H54 (cell line): ENCODE measurements around the gene FAM170B.

Source experiments
- DNase-seq: peaks from one replicate; pipeline ENCODE4 v3.0.0; 2011; ENCODE audit warnings: low spot score, mixed read lengths; ENCODE audit not compliant: insufficient read length
- FAIRE-seq: peaks from 3 replicates; lab custom pipeline; 2011; peaks lifted over from hg19 to GRCh38; lab: Jason Lieb, UNC
- POLR2A ChIP-seq: IDR thresholded peaks from 2 replicates; pipeline ENCODE4 v1.6.1; 2011; ENCODE audit warnings: low read depth, mild to moderate bottlenecking, low read length

Gene FAM170B

DNA sequence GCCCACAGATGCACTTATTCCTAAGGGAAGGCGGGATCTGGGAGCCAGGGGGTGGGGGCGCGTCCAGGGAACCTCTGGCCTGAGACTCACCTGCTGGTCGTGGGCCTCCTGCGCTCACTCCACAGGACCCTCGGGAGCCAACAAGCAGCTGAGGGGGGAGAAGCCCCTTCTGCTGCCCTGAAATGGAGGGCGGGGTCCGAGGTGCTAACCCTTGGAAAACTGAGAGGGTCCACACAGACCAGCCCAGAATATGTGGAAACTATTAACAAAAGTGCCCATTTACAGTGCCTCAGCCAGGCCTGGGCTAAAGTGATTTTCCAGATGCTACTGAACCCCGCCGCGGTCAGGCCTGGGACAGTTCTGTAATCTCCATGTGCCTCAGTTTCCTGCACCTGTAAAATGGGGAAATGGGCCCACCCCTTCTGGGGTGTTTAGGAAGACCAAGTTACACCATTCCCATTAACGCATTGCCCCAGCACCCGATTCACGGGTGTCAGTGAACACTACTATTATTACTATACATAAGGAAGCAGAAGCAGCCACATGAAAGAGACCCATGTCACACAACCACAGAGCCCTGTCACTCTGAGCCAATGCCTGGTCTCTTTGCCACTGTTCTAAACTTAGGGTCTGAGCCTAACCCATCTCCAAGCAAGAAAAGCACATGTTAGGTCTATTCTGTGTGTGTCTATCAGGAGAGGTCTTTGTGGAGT is 17.9 kb downstream of the FAM170B start:
- no peak for DNase-seq
- TF ChIP-seq POLR2A: no peak
- no peak for FAIRE-seq

GRCh38 chr10:49115015-49115795 is 18.6 kb downstream of the FAM170B start, which contains the start of gene VSTM4:
Gene VSTM4, minus strand, starts transcription at chr10:49115522. Its CDS starts 37 bp downstream, at chr10:49115485.
- no peak for DNase-seq
- peak; percentile 45; the same call in 1 of the 2 replicates for TF ChIP-seq POLR2A

DNA sequence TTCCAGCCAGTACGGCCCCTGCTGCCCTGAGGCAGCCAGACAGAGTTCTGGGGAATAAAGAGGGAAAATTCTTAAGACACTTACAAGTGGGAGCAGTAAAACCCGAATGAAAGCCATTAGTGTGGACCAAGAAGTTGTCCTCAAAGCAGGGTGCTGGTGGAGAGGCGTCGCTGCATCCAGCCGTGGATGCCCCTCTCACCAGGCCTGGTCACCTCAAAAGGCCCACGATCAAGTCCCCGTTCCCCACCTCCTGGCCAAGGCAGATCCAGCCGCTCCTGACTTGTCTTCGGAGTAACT is 19.2 kb downstream of the FAM170B start:
- TF ChIP-seq POLR2A: no peak
- no peak for DNase-seq
- no peak for FAIRE-seq

More at GRCh38 chr10:49115015-49115795, 18.6 kb downstream of the FAM170B start, which contains the start of gene VSTM4:
- FAIRE-seq: no peak

GRCh38 chr10:49113741-49114141 is 20.1 kb downstream of the FAM170B start:
- DNase-seq: no peak
- no peak for FAIRE-seq
- no peak for TF ChIP-seq POLR2A

GRCh38 chr10:49112851-49113250 is 21.0 kb downstream of the FAM170B start:
- no peak for TF ChIP-seq POLR2A
- FAIRE-seq: no peak
- no peak for DNase-seq

DNA sequence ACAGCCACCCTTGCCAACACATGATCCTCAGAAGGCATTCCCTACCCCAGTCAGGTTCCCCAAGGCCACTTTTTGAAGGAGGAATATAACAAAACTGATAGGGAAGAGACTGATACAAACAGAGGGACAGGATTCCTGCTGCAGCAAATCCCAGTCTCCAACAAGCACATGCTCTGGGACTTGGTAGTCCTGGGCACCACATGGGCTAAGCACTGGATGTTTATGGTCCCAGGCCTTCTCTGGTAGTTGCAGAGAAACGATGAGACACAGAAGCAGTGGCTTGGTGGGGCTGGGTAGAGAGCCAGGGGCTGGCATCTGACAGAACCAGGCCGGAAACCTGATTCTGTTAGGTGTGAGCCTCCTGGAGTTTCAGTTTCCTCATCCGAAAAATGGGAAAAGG is 21.7 kb downstream of the FAM170B start:
- TF ChIP-seq POLR2A: no peak
- DNase-seq: no peak
- FAIRE-seq: no peak

DNA sequence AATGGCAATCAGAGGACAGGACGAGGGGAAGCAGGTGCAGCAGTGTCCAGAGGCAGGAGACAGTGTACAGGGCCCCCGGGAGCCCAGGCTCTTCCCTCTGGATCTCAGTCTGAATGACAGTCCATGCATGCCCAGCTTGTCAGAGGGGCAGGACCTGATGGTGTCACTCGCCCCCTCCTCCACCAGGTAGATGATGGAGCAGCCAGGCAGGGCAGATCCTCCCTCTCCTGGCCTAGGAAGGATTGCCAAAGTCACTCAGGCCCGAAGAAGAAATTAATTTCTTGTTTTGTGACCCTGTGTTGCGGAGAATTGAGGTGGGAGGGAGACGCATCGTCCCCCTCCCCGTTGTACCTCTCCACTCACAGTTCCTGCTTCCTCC is 22.5 kb downstream of the FAM170B start:
- TF ChIP-seq POLR2A: no peak
- DNase-seq (no peak), FAIRE-seq (no peak)

DNA sequence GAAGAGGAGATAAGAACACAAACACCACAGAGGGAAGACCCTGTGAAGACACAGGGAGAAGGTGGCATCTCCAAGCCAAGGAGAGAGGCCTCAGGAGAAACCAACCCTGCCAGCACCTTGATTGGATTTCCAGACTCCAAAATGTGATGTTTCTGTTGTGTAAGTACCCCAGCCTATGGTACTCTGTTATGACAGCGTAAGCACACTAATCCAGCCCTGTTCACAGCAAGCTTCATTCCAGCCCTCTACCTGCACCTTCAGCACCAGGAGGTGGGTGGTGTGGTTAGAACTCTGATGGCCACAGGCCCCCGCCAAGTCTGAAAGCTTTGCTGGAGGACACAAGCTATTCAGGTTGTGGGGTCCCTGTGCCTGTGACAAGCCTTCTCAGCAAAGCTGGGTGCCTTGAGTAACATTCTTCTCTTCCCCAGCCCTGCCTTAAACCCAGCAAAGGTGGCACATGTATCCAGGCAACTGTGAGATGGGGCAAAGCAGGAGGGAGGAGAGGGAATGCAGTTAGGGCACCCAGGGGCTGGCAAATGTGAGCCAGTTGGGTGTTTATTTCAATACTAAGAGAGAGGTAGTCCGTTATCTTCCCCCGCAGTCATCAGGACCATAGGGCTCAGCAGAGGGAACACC is 23.0 kb downstream of the FAM170B start:
- FAIRE-seq (no peak), DNase-seq (no peak)
- TF ChIP-seq POLR2A: no peak

GRCh38 chr10:49109669-49110340 is 24.0 kb downstream of the FAM170B start:
- no peak for FAIRE-seq
- DNase-seq: no peak
- no peak for TF ChIP-seq POLR2A

DNA sequence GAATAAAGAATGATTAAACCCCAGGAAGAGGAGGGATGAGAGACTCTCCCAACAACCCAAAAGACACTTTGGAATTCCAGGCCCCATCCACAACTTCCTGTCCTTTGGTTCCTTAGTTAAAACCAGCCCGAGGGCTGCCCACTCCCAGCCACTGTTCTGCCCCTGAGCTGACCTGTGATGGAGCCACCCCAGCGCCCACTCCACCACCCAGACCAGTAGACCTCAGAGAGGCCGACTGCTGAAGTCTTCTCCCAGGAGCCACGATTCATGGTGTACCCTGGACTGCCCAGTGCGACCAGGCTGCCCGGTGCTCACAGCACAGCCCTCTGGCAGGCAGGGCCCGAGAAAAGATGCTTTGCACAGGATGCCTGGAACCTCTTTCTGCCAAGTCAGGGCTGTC is 25.2 kb downstream of the FAM170B start:
- DNase-seq (no peak), FAIRE-seq (no peak)
- no peak for TF ChIP-seq POLR2A

DNA sequence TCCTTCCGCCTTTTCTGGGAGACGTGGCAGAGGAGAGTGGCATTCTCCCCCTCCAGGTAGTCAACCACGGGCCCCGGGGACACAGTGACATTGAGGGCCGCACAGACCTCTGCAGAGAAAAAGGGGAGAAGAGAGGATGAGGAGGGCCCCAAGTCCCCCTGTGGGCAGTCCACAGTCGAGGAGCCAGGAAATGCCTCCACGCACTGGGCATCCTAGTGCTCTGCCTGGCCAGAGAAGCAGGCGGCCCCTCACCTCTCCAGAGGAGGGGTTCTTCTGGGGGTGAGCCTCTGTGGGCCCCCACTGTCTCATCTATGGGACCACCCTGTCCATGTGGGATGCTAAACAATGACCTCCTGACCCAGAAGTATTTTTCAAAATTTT is 25.9 kb downstream of the FAM170B start:
- no peak for TF ChIP-seq POLR2A
- DNase-seq: no peak

GRCh38 chr10:49107111-49107886 is 26.5 kb downstream of the FAM170B start:
- FAIRE-seq: no peak

More for the DNA sequence above, 25.9 kb downstream of the FAM170B start:
- no peak for FAIRE-seq

GRCh38 chr10:49106451-49106850 is 27.4 kb downstream of the FAM170B start:
- no peak for TF ChIP-seq POLR2A
- FAIRE-seq (no peak), DNase-seq (no peak)

More at GRCh38 chr10:49107111-49107886, 26.5 kb downstream of the FAM170B start:
- no peak for DNase-seq
- TF ChIP-seq POLR2A: no peak
